Hematopoietic multipotent progenitor cell (in vitro differentiated cells): ENCODE results near the gene TFDP3. TPM values are rescaled to one million over a fixed set of nuclear protein-coding genes. Genes with fewer than 3 reads are reported as not detected.

Experiments used
- DNase-seq, 3 donors: peaks; one replicate each; pipeline ENCODE4 v3.0.0-alpha.2; 2011 to 2015; ENCODE audit warnings: low read depth in 2 of 3, low spot score in 2 of 3
- total RNA-seq: library from RNA; depleted of rRNA; stranded (reverse); fragments of >200 nt; gene quantifications from one replicate; pipeline ENCODE4 v1.2.3, GENCODE V29; 2012

TFDP3 gene, protein sequence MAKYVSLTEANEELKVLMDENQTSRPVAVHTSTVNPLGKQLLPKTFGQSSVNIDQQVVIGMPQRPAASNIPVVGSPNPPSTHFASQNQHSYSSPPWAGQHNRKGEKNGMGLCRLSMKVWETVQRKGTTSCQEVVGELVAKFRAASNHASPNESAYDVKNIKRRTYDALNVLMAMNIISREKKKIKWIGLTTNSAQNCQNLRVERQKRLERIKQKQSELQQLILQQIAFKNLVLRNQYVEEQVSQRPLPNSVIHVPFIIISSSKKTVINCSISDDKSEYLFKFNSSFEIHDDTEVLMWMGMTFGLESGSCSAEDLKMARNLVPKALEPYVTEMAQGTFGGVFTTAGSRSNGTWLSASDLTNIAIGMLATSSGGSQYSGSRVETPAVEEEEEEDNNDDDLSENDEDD
- total RNA-seq, result not detected

DNA sequence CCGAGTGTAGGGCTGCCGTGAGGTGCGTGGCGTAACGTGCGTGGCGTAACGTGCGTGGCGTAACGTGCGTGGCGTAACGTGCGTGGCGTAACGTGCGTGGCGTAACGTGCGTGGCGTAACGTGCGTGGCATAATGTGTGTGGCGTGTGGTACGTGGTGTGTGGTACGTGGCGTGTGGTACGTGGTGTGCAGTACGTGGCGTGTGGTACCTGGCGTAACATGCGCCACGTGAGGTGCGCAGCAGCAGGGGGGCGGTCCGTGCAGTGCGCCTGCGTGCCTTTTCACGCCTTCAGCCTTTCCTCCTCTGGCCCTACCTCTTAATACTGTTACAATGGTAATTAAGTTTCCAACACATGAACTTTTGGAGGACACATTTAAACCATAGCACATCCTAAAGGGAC lies at the start of gene TFDP3:
Gene TFDP3, minus strand, starts transcription at position 26 of the 400 bp plus-strand sequence. CDS start 95 bp downstream, outside the sequence.
- no peak for DNase-seq

DNA sequence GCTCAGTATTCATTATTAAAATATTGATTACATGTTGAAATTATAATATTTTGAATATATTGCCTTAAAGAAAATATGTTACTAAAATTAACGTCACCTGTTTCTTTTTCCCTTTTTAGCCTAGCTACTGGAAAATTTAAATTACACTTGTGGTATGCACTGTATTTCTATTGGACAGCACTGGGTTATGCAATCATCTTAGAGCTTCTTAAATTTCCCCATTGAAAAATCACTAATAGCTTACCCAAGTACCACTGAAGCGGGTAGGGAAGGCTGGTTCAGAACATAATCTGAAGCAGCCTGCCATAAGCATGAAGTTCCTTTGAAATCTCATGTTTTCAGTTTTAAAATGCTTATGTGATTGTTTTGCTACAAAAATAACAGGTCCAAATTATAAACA lies 49.5 kb upstream of the TFDP3 start:
- no peak for DNase-seq

DNA sequence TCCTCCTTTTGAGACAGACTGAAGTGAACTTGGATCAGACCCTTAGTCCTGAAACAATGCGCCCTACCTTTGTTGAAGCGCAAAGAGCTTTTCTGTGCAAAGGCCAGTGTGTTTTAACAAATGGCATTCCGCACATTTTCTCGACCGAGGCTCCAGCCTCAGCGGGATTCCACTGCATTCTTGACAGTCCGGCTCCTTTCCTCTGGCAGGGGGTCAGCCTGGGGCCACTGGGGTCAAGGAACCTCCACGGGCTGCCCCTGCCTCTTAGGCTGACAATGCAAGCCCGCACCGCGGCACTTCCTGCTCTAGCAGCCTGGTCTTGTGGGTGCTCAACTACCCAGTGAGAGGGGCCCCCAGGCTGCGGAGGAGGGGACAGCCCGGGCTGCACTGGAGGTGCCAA lies 47.2 kb upstream of the TFDP3 start:
- no peak for DNase-seq

DNA sequence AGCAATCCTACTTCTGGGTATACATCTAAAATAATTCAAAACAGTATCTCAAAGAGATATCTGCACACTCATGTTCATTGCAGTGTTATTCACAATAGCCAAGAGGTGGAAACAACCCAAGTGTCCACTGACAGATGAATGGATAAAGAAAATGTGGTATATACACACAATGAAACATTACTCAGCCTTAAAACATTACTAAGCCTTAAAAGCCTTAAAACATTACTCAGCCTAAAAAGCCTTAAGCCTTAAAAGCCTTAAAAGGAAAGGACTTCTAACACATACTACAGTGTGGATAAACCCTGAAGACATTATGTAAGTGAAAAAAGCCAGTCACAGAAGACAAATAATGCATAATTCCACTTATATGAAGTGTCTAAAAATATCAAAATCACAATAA lies 40.3 kb upstream of the TFDP3 start:
- DNase-seq, result no peak

DNA sequence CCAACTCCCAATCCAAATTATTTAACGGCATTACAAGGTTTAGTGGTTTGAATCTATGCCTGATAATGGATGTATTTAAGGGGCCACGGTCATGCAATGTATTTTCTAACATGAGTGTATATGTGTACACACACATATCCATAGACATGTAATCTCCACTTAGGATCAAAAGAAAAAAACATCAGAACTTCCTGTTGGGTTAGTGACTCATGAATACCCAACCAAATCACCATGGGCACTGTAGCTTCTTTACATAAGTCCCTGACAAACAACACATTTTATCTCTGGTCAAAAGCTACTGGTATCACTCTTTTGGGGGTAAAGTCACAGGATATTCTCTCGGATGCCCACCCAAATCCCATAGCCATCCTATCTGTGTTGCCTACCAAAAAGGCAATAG lies 36.5 kb upstream of the TFDP3 start:
- peak in 1 of 3 donors; percentile 1 for DNase-seq

DNA sequence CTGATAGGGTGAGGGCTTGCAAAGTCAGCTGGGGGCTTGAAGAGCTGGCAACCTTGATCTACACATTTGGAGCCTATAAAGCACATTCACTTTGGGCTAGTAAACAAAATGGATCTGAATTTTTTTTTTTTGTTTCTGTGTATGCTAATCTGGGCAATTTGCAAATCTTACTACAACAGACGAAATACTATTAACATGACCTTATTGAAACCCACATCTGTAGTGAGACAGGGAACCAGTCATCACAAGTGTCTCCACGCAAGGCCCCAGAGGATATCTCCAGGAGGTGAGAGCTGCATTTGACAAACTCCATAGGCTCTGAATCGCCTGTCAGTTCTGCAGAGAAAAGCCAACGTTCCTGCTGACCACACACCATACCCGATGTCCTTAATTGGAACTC lies 33.0 kb upstream of the TFDP3 start:
- no peak for DNase-seq

DNA sequence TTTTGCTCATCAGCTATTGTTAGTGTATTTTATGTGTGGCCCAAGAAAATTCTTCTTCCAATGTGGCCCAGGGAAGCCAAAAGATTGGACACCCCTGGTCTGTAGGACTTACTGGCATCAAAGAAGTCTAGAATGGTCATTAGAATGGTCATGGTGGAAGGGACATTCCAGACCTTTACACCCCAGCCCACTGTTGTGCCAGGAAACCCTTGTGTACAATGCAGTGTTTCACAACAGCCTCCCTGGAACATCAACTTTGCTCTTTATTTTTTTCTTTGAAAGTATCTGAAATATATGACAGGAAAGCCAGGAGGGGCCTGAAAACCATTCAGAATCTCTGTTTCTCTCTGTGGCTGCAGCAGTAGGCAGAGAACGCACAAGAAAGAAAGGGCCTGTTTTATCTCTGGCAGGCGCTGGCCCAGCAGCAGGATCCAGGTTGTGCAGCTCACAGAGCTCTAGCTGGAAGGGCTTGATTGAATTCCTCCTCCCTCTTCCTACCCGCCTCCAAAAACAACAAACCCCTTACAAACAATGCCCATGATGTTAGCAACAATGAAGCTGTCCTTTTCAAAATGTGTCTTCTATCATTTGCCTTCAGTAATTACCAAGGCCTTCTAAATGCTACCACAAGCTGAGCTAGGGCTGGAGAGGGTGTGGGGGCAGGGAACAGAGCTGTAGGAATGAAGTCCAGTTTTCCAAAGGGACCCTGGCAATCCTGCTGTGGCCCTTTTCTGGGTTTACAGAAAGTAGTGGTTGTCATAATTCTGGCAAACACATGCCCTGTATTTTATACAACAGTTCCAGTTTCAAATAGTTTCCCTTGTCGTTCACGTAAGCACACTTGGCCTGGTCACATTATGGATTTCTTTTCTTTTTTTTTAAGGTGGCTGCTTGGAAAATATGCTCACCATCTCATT lies 32.3 kb upstream of the TFDP3 start:
- DNase-seq, result no peak

DNA sequence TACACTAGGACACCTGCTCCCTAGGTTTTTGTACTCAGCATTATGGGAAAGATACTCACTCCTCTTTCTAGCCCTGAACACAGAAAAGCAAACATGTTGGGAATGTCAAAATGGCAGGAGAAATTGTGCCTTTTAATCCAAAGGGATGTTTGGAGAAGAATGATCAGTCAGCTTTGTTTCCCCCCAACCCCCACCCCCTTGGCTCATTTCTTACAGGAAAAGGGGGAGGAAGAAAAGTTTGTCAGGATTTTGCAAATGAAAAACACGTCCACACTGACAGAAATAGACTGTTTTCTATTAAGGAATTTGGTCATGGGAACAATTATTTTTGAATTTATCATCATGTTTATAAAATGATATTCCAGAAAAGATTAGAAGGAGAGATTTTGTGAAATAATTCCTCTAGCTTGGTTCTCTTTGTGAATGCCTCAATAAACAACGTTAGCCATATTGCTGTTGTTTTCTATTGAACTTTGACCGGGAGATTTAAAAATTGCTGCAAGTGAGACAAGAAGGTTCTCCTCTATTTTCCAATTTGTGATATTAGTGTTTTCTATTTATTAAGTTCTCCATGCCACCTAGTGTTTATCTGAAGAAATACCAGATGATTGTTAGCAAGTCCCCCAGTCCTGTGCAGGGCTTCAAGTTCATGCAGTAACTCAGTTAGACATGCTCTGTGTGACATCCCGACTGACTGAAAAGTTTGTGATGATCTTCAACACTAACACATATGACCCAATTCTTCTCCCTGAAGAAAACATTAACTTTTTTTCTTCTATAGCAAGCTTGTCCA lies 31.3 kb upstream of the TFDP3 start:
- DNase-seq, result no peak

DNA sequence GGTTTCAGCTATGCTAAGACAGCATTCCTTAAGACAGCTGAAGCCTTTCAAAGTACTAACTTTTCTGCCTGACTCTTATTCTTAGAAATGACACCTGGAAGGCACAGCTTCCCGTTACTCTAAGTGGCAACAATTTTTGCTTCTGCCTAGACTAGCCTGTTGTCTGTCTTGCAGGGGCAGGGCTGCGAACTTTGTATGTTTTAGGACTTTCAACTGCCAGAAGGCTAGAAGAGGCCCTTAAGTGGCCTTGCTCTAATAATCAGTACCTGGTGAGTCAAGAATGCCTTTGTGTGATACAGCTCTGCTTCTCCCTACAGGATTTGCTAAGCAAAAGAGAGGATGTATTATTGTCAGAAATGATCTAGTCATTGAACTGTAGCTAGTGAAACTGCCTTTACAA lies 30.0 kb upstream of the TFDP3 start:
- DNase-seq, result no peak

DNA sequence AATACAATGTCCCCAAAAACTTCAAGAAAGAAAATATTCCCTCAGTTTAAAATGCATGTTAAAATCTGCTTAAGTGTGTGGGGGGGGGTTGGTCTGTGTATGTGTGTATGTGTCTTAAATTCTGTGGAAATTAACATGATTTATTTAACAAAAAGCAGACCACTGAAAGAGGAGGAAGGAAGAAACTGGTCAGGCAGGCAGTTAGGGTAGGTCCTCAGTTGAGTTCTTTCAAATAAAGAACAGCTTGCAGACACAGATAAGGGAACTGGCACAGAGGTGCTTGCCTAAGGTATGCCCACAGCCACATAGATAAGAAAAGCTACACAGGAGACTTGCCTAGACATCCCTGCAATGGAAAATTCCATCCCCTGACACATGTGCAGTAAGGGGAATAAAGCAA lies 28.8 kb upstream of the TFDP3 start:
- DNase-seq, result no peak

DNA sequence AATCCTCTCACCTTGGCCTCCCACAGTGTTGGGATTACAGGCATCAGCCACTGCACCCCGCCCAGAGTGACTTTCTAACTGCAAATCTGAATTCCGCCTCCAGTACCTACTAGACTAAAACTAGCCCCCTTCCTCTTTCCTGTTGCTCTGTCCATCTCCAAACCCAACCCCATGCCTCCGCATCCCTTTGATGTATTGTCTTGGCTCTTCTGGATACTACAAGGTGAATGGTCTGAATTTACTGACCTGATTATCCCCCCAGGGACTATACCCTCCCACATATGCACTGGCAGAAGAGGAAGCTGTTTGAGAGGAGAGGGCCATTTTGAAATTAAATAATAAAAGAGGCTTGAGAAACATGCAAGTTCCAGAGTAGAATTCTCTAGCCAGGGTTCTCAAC lies 17.7 kb upstream of the TFDP3 start:
- no peak for DNase-seq

DNA sequence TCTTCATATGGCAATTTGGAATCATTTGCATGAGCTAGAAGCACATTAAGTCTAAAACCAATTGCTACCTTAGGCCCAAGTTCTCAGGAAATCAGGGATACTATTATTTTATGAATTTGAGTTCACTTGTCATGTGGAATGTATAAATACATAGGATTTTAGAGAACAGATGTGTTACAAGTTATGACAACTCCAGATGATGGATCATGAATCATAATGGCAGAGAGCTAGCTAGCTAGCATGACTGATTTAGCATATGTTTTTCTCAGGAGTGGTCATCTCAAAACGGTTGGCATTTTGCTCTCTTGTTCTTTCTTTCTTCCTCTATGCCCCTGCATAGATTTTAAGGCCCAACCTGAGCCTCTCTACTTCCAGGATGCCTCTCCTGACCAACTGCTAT lies 14.2 kb upstream of the TFDP3 start:
- no peak for DNase-seq

DNA sequence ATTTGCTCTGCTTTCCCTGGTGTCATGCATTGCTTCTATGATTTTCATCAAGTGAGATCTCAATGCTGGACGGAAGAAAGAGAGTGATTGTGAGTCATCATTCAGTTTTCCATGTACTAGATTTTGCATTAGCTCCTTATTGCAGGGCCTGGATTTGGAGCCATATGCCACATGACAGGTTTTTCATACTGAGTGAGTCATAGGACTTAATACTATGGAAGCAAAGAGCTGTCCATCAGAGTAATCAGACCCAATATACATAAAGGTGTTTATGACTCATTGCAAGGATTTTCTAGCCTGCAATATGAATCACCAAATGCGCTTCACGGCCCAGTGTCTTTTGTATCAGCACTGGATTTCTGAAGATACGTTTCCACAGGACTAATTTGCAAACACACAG lies 11.2 kb upstream of the TFDP3 start:
- DNase-seq, result no peak

DNA sequence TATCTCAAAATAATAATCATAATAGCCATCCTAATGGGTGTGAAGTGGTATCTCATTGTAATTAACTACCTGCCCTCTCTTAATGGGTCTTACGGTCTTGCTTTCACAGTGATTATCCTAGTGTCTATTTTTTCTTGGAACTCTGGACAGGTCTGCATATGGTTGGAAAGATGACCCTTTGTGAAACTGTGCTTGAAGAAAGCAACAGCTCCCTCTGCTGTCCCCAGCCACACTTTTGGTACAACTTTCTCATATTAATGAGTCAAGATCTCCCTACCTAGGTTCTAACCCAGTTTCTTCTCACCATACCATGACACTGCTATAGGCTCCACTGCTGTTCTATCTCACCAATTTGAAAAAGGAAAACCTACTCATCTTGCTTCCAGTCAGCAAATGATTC lies 2.4 kb downstream of the TFDP3 start:
- DNase-seq, result peak in 1 of 3 donors; percentile 1

DNA sequence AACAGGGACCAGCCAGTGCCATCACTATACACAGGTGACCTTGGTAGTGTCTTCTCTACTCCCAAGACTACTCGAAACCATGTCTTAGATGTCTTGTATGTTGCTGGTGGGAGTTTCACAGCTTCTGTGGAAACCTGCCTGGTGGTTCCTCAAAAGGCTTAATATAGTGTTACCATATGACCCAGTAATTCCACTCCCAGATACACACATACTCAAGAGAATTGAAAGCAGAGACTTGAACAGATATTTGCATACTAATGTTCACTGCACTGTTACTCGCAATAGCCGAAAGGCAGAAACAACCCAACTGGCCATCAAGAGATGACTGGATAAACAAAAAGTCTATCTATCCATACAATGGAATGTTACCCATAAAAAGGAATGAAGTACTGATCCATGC lies 3.1 kb downstream of the TFDP3 start:
- DNase-seq, result no peak

DNA sequence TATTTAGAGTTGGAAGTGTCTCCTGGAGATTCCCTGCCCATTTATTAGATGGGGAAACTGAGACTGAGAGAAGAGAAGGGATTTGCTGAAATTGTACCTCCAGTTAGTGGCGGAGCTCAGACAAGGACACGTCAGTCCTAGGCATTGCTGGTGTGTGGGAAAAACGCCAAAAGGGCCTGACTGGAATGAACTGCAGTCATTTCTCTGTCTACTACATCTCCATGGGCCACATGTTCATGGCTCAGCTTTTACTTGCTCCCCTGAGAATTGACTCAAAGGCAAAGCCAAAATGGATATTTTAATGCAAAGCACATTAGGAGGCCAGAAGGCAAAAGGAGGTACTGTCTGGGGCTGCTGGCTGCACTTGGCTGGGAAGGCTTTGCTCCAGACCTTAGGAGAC lies 3.9 kb downstream of the TFDP3 start:
- no peak for DNase-seq

DNA sequence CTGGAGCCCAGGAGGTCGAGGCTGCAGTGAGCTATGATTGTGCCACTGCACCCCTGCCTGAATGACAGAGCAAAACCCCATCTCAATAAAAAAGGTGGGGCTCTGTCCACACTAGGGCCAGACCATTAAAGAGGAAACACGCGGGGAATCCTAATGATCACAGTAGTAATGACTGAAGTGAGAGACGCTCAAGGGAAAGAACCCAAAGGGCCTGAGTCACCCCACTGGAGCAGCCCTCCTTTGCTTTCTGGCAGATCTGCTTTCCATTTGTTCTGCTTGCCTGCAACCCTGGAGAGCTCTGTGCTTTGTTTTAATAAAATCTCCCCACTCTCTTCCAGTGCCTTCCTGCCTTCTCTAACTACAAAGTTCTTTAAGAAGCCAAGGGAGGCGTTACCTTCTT lies 5.0 kb downstream of the TFDP3 start:
- DNase-seq, result no peak

DNA sequence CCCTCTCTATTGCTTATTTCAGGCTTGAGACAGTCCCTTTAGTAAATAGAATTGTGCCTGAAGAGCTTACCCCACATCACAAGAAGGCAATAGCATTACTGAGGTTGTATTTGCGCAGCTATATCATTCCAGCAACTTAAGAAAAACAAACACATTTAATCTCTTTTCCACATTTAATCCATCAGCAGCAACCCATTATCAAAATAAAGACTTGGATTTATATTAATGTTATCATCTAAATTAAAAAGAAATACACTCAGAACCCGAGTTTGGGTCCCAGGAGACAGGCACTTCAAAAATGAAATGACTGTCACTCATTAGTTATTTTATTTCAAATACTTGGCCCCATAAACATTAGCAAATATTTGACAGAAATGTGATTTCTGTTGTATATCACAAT lies 10.4 kb downstream of the TFDP3 start:
- no peak for DNase-seq

DNA sequence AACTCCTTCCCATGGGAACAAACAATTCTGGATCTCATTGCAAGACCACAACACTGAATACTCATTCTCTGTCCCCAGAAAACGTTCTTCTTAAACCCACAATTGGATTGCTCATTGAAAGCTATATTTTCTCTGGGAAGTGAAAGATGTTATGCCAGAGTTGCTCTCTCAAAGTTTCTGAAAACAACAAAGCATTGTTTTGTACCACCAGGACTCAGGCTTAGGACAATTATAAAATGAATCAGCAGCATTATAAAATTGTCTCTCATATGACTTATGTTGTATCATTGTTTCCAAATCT lies 26.5 kb downstream of the TFDP3 start:
- no peak for DNase-seq

DNA sequence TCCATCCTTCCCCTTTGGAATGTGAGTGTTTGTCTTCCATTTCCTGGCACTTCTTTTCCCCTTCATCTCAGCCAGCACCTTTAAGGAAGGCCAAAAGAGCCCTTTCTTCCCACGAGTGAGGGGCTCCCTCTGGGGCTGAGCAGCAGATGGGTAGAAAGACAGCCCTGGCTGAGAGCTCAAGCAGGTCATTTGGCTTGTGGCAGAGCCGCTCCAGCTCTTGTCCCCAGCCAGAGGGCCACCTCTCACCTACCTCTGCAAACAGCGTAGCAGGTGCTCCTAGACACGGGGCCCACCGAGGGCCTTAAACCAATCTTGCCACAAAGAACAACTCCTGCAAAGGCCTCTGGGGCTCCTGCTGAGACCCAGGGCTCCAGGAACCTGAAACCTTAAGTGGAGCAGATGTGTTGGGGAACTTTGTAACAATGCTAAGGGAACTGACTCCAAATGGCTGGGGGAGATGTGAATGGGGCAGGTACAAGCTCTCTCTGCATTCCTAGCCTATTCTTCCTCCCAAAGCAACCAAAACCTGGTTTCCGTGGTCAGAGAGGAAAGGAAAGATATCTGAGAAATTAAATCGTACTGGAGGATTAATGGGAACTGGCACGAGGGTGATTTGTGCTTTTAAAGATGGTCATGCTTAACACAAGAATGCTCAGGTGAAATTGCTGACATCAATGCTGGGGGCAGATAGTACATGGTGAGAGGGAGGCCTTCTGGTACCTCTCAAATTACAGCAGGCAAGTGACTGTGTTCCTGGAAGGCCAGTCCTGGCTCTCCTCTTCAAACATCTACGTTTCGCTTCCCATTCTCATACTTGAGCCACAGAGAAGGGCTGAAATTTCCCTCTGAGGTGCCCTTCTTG lies 27.0 kb downstream of the TFDP3 start:
- DNase-seq, result no peak
